ENCODE results near the gene HOTAIR. TPM values are rescaled to one million over a fixed set of nuclear protein-coding genes. Genes with fewer than 3 reads are reported as not detected.

Gene HOTAIR
- polyA plus RNA-seq, 2 of the 4 experiments (the other 2 are of a cell fraction): 0.67 to 0.71 TPM

DNA sequence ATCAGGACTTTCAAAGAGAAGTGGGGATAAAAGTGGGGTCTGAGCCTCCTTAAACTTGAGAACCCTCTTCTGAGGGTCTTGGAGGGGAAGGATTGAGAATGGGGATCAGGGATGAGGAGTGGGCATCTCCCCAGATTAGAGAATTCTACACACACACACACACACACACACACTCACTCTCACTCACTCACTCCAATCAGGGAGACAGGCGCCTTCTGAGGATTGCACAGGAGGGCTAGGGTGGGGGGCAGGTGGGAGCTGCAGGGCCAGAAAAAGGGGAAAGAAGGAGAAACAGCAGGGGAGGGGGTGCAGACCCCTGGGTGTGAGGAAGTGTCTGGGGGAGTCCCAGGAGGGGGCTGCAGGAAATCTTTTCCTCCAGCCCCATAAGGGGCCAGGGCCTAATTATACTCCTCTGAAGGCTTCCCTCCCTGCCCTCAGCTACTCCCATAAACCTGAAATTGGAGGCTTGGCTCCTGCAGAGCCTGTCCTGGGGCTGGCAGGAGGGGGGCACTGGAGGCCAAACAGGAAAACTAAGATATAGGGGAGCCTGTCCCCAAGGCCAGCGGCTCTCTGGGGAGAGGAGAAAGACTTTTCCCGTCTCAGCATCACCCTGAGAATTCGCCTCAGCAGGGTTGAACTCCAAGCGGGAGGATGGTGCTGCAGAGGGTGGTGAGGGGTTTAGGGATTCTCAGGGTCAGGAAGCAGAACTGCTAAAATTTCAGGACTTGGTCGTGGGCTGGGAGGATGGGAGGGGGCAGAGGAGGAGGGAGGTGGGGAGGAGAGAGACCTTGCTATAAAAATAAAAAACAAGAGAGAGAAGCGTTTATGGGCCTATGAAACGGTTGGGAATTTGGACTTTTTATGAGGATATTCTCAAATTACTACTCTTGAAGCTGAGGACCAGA lies 26.8 kb upstream of the HOTAIR start:
- Histone ChIP-seq H3K4me3 (peak overlapping the region; percentile 83; the same call in 2 of the 3 replicates), H3K4me1 (peaks cover 13% of the 10 kb centered on the region), H3K4me2 (peak overlapping the region; percentile 87), H3K27ac (peak overlapping the region; percentile 93 to 96; a peak in 5 of 6 replicates), H3K9me3 (no peaks in the 10 kb centered on the region)
- DNase-seq (ENCODE audit: low read depth in 1 of 2, low spot score in 1 of 2) (no peak), FAIRE-seq (no peak), ATAC-seq (no peak)
- WGBS (ENCODE audit: missing lambda C conversion rate): 88% methylated on average over 8 of the region's 8 CpGs
- CTCF ChIA-PET: interaction anchor here (0.8 to 28.7 kb wide), 16 partner anchors 10 to 254 kb away, joined by 3 to 1074 read pairs (median 10); partner anchors contain the start of genes HOXC10, HOXC5, HOXC6 and SMUG1
- POLR2A ChIA-PET: interaction anchor here (2.2 kb wide), 1 partner anchor 16 kb away, joined by 18 read pairs; no protein-coding TSS in a partner anchor
- TF ChIP-seq RFX5 (IDR thresholded peaks at IDR 0.05) (no peak), FOXS1 (CRISPR knock-in tag; IDR thresholded peaks at IDR 0.05) (no peak), HOXA7 (CRISPR knock-in tag; IDR thresholded peaks at IDR 0.05) (no peak), RCOR1 (IDR thresholded peaks at IDR 0.05; ENCODE audit: low read depth, low read length) (no peak), HDAC2 (IDR thresholded peaks at IDR 0.05) (no peak), JUN (IDR thresholded peaks at IDR 0.05) (no peak)
- TF ChIP-seq, protein P1, sequence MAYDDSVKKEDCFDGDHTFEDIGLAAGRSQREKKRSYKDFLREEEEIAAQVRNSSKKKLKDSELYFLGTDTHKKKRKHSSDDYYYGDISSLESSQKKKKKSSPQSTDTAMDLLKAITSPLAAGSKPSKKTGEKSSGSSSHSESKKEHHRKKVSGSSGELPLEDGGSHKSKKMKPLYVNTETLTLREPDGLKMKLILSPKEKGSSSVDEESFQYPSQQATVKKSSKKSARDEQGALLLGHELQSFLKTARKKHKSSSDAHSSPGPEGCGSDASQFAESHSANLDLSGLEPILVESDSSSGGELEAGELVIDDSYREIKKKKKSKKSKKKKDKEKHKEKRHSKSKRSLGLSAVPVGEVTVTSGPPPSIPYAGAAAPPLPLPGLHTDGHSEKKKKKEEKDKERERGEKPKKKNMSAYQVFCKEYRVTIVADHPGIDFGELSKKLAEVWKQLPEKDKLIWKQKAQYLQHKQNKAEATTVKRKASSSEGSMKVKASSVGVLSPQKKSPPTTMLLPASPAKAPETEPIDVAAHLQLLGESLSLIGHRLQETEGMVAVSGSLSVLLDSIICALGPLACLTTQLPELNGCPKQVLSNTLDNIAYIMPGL (CRISPR knock-in tag; IDR thresholded peaks at IDR 0.05; ENCODE audit: borderline replicate concordance): no peak
- TF ChIP-seq, protein P2, sequence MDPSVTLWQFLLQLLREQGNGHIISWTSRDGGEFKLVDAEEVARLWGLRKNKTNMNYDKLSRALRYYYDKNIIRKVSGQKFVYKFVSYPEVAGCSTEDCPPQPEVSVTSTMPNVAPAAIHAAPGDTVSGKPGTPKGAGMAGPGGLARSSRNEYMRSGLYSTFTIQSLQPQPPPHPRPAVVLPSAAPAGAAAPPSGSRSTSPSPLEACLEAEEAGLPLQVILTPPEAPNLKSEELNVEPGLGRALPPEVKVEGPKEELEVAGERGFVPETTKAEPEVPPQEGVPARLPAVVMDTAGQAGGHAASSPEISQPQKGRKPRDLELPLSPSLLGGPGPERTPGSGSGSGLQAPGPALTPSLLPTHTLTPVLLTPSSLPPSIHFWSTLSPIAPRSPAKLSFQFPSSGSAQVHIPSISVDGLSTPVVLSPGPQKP (IDR thresholded peaks at IDR 0.05; ENCODE audit: low read depth, low read length): no peak

DNA sequence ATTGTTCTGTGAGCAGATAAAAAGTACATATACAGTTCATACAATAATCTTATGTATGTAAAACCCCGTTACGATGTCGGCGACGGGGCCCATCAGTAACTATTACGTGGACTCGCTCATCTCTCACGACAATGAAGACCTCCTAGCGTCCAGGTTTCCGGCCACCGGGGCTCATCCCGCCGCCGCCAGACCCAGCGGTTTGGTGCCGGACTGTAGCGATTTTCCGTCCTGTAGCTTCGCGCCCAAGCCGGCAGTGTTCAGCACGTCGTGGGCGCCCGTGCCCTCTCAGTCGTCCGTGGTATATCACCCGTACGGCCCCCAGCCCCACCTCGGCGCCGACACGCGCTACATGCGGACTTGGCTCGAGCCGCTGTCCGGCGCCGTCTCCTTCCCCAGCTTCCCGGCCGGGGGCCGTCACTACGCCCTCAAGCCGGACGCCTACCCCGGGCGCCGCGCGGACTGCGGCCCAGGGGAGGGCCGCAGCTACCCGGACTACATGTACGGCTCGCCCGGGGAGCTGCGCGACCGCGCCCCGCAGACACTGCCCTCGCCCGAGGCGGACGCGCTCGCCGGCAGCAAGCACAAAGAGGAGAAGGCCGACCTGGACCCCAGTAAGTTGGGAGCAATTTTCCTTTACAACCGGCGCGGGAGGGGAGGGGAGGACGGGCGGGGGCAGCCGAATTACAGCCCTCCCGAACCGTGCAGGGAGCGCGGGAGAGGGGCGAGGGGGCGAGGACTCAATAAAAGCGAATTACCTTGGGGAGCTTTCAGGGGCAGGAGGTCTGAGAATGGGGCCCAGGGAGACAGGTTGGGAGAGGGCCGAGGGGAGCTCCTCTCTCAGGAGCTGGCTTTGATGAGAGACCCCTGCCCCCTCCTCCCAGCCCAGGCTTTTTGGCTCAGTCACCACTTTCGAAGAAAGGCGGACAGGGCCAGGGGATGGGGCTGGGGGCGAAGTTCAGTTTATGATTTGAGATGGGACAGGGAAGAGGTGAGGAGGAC lies 25.7 kb upstream of the HOTAIR start, which contains the start of gene HOXC9:
HOXC9 (plus strand) TSS at position 46 of the 999 bp plus-strand sequence; CDS start at position 74, 28 bp downstream.
- Histone ChIP-seq H3K4me2 (peak within 1 kb of the TSS; percentile 87), H3K4me1 (peaks cover 10% of the 10 kb centered on the region), H3K9me3 (no peaks in the 10 kb centered on the region), H3K4me3 (peak within 1 kb of the TSS; percentile 83), H3K27ac (peak within 1 kb of the TSS; percentile 93 to 96)
- WGBS (ENCODE audit: missing lambda C conversion rate): 7% methylated on average over 38 of the region's 87 CpGs
- ChIA-PET POLR2A (interaction anchor here (0.6 to 2.2 kb wide), 8 partner anchors 8 to 208 kb away, joined by 3 to 18 read pairs (median 4); partner anchors contain the start of genes HOXC10, HOXC8 and SMUG1), CTCF (interaction anchor here (1.1 to 28.7 kb wide), 17 partner anchors 9 to 254 kb away, joined by 3 to 1074 read pairs (median 6); partner anchors contain the start of genes HOXC10, HOXC5, HOXC8 and SMUG1)
- DNase-seq (ENCODE audit: low read depth in 1 of 2, low spot score in 1 of 2): no peak
- TF ChIP-seq JUN (IDR thresholded peaks at IDR 0.05) (peak in 1 of 2 experiments; percentile 39; a peak in 1 of 5 replicates), HOXB13 (CRISPR knock-in tag; IDR thresholded peaks at IDR 0.05; ENCODE audit: low read depth) (no peak), RNF2 (IDR thresholded peaks at IDR 0.05; ENCODE audit: borderline replicate concordance, low read depth) (peak; percentile 74; the same call in 1 of the 2 replicates), POLR2A (IDR thresholded peaks at IDR 0.05; ENCODE audit: low read length) (peak; percentile 20; the same call in 1 of the 2 replicates), PHF8 (IDR thresholded peaks at IDR 0.05; ENCODE audit: borderline replicate concordance, low read depth) (peak; percentile 81; the same call in 1 of the 2 replicates), CBX2 (IDR thresholded peaks at IDR 0.05; ENCODE audit: borderline replicate concordance, low read depth) (no peak)
- TF ChIP-seq, protein P3, sequence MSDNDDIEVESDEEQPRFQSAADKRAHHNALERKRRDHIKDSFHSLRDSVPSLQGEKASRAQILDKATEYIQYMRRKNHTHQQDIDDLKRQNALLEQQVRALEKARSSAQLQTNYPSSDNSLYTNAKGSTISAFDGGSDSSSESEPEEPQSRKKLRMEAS (IDR thresholded peaks at IDR 0.05): peak; percentile 79; the same call in 1 of the 2 replicates
- TF ChIP-seq, protein P4, sequence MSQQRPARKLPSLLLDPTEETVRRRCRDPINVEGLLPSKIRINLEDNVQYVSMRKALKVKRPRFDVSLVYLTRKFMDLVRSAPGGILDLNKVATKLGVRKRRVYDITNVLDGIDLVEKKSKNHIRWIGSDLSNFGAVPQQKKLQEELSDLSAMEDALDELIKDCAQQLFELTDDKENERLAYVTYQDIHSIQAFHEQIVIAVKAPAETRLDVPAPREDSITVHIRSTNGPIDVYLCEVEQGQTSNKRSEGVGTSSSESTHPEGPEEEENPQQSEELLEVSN (IDR thresholded peaks at IDR 0.05; ENCODE audit: borderline replicate concordance, low read depth): peak; percentile 48; the same call in 1 of the 2 replicates
- TF ChIP-seq, protein P1 (CRISPR knock-in tag; IDR thresholded peaks at IDR 0.05; ENCODE audit: borderline replicate concordance): peak; percentile 63
- peak; percentile 44 to 68 for ATAC-seq
- FAIRE-seq: no peak

Measured in A549 (cell line).